ENCODE results near the gene ST6GAL2.

The ST6GAL2 gene

GRCh38 chr2:106866641-106867040, 19.3 kb downstream of the ST6GAL2 start:
- no peak for TF ChIP-seq CTCF (conservative IDR thresholded peaks at IDR 0.05; ENCODE audit: low read depth, low read length)
- peak; percentile 60 for DNase-seq (ENCODE audit: low read depth)
- H3K4me3 ChIP-seq (ENCODE audit: low read depth, low read length): no peak overlapping the region

GRCh38 chr2:106864051-106864450, 21.9 kb downstream of the ST6GAL2 start:
- DNase-seq (ENCODE audit: low read depth): no peak
- TF ChIP-seq CTCF (conservative IDR thresholded peaks at IDR 0.05; ENCODE audit: low read depth, low read length): no peak
- H3K4me3 ChIP-seq (ENCODE audit: low read depth, low read length): no peak overlapping the region

GRCh38 chr2:106863387-106863786, 22.6 kb downstream of the ST6GAL2 start:
- DNase-seq (ENCODE audit: low read depth): peak; percentile 32
- no peak overlapping the region for H3K4me3 ChIP-seq (ENCODE audit: low read depth, low read length)
- TF ChIP-seq CTCF (conservative IDR thresholded peaks at IDR 0.05; ENCODE audit: low read depth, low read length): peak; percentile 60

- TF ChIP-seq CTCF (conservative IDR thresholded peaks at IDR 0.05; ENCODE audit: low read depth, low read length): no peak
- no peak overlapping the region for H3K4me3 ChIP-seq (ENCODE audit: low read depth, low read length)
- DNase-seq (ENCODE audit: low read depth): no peak
Observed at GRCh38 chr2:106859498-106859897, 26.5 kb downstream of the ST6GAL2 start.

GRCh38 chr2:106858810-106859209, 27.2 kb downstream of the ST6GAL2 start:
- no peak for DNase-seq (ENCODE audit: low read depth)
- no peak for TF ChIP-seq CTCF (conservative IDR thresholded peaks at IDR 0.05; ENCODE audit: low read depth, low read length)

GRCh38 chr2:106857882-106858478, 28.0 kb downstream of the ST6GAL2 start:
- no peak for TF ChIP-seq CTCF (conservative IDR thresholded peaks at IDR 0.05; ENCODE audit: low read depth, low read length)
- no peak overlapping the region for H3K4me3 ChIP-seq (ENCODE audit: low read depth, low read length)
- no peak for DNase-seq (ENCODE audit: low read depth)

More at GRCh38 chr2:106858810-106859209, 27.2 kb downstream of the ST6GAL2 start:
- no peak overlapping the region for H3K4me3 ChIP-seq (ENCODE audit: low read depth, low read length)

- TF ChIP-seq CTCF (conservative IDR thresholded peaks at IDR 0.05; ENCODE audit: low read depth, low read length): no peak
- DNase-seq (ENCODE audit: low read depth): no peak
- no peak overlapping the region for H3K4me3 ChIP-seq (ENCODE audit: low read depth, low read length)
Observed at GRCh38 chr2:106853631-106854030, 32.3 kb downstream of the ST6GAL2 start.
